Mesenteric fat pad (tissue), 1 donor: Measurements from ENCODE around the gene HOXB5. TPM values are rescaled to one million over a fixed set of nuclear protein-coding genes. Genes with fewer than 3 reads are reported as not detected.

Experiments used
- DNase-seq: peaks from one replicate; pipeline ENCODE4 v3.0.0-alpha.2; 2020; ENCODE audit warnings: low spot score
- total RNA-seq: library from RNA; stranded (reverse); fragmentation: NEBNext Ultra II Directional; extraction: Animal tissue kit (Norgen Biotek cat#: 25700); gene quantifications from one replicate; pipeline ENCODE4 v1.2.1, GENCODE V29; 2021
- donor health status: DM: yes; HTN: yes; CAD: no.

HOXB5 gene
- total RNA-seq, 1 donor from 2014 or later, result 2.0 TPM

DNA sequence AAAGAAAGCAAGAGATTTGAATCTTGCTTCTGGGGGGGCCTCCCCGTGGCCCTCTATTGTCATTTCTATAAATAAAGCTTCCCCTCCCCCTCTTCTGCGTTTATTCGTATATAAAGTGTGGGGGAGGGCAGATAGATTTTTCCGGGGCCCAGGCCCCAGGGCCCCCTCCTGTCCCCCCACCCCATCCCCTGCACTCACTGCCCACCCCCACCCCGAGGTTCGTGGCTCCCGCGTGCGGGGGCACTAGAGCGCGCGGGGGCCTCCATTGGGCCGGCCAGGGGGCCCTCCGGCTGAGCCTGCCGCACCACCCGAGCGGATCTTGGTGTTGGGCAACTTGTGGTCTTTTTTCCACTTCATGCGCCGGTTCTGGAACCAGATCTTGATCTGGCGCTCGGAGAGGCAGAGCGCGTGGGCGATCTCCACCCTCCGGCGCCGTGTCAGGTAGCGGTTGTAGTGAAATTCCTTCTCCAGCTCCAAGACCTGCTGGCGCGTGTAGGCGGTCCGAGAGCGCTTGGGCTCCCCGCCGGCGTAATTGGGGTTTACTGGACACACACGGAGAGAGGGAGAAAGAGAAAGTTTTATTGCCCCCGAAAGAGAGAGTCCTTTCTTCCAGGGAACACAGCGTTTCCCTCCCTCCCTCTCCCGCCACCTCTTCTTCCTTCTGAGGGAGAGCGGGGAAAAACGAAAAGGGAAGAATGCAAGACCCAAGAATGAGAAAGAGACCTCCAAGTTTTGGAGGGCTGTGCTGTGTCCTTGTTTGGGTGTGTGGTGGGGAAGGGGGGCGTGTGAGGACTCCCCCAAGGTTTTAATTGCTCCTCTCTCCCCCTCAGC lies 16.9 kb downstream of the HOXB5 start:
- no peak for DNase-seq

- no peak for DNase-seq
Observed at GRCh38 chr17:48575673-48576478, 17.7 kb downstream of the HOXB5 start.

- no peak for DNase-seq
Observed at GRCh38 chr17:48575066-48575582, 18.5 kb downstream of the HOXB5 start.

GRCh38 chr17:48574505-48575065 lies 19.0 kb downstream of the HOXB5 start:
- no peak for DNase-seq

GRCh38 chr17:48571826-48572417 lies 21.7 kb downstream of the HOXB5 start:
- no peak for DNase-seq

DNA sequence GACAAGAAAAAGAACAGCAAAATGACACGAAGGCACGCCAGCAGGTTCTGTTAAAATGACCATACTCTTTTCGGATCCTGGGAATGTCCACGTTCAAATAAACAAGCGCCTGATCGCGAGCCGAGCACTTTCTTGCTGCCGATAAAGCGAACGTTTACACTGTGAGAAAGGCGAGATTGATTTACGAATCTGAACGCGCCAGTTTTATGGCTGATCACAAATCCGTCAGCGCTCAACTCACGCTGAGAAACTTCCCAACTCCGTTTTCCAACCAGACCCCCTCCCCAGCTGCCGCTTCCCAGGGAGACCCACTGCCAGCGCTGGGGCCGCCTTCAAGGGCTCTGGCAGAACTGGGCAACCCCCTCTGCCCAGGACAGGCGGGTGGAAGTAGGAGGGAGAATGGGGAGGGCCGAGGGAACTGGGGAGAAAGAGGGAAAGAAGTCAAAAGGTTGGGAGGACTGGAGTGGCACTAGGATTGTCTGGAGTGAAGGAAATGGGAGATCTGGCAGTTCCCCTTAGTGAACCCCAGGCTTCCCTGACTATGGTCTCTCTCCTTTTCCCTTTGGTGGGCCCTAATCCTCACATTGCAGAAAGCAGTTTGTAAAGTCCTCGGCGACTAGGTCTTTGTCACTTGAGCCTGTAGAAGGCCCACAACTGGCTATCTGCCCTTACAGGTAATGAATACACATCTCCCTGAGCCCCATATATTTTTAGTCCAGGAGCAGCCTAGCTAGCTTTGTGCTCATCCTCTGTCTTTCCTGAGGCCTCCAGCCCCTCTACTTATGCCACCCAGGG lies 22.4 kb downstream of the HOXB5 start:
- DNase-seq, result no peak

DNA sequence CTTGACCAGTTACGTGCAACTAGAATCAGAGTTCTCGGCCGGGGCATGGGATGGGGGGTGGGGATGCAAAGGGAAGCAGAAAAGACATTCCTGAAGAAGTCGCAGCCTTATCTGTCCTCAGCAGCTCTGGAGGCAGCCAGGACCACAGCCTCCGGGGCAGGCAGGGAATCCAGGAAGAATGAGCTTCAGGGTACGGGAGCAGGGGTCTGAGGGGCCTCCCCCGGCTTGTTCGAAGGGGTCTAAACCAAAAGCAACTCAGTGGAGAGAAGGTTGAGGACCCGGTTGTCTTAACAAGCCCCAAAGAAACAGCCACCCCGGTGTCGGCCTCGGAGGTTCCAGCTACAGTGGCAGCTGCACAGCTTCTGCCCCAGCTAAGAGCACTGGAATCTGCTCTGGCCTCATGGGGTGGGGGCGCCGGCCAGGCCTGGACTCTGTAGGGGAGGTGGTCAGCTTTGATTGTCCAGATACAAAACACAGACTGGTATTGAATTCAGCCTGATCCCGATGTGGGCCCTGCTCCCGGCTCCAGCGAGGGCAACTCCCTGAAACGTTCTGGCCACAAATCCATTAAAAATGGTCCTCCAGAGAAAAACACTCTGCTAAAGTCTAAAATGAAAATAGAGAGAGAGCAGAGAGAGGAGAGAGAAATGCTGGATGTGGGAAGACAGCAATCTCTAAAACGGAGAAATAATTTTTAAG lies 23.1 kb downstream of the HOXB5 start:
- DNase-seq, result no peak

DNA sequence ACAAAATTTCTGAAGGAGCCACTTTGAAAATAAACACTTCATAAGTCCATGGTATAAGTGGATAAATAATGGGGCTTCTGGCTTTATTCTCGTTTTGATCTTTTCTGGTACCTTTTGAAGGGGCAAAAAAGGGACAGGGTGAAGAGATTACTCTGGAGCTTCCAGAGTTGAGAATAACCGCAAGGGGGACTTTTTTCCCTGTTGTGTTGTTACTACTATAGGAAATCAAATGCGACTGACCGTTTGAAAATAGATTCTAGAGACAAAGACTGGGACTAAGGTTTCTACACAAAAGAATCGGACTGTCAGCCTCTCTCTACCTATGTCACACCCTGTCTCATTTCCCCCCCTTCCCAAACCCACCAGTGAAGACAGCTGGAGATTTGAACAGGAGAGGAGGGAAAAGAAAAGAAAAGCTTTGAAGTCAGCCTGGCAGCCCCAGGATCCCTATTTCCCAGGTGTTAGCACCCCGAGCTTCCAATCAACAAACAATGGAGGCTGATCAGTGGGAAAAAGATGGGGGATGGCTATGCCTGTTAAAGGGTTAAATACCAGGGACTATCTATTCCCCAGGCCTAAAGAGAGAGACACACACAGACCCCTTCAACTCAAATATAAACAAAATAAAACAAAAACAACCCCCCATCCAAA lies 23.8 kb downstream of the HOXB5 start:
- no peak for DNase-seq

GRCh38 chr17:48569240-48569582 lies 24.4 kb downstream of the HOXB5 start:
- DNase-seq, result no peak

GRCh38 chr17:48568499-48569239 lies 24.9 kb downstream of the HOXB5 start:
- DNase-seq, result no peak

DNA sequence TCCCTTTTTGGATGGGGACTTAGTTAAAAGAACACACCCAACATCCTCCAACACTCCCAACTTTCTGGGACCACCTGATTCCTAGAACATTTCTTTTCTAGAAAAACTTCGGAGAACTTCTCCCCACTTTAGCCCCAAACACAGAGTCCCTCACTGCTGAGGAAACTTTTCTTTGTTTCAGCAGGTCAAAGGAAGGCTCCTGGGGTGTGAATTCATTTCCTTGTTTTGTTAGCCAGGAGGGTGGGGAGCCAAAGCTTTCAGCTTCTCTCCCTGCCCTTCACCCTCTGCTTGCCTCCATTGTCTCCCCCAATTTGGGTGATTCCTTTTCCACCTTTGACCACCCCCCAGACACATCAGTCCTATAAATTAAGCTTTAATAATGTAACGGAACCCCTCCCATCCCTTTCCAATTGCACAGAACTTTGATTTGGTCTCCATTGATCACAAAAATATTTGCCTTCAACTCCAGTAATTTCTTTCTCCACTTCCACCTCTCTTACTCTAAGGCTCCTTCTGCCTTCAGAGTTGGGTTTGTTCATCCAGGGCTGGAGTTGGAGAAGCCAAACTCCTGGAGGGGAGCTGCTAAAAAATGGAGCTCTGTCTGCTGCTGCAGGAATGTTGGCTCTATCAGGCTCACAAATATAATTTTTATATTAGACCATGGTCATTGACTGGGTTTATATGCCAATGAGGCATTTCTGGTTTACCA lies 25.8 kb downstream of the HOXB5 start:
- no peak for DNase-seq

- DNase-seq, result no peak
Observed at GRCh38 chr17:48567209-48567608, 26.4 kb downstream of the HOXB5 start.

GRCh38 chr17:48566717-48567116 lies 26.9 kb downstream of the HOXB5 start:
- DNase-seq, result no peak

DNA sequence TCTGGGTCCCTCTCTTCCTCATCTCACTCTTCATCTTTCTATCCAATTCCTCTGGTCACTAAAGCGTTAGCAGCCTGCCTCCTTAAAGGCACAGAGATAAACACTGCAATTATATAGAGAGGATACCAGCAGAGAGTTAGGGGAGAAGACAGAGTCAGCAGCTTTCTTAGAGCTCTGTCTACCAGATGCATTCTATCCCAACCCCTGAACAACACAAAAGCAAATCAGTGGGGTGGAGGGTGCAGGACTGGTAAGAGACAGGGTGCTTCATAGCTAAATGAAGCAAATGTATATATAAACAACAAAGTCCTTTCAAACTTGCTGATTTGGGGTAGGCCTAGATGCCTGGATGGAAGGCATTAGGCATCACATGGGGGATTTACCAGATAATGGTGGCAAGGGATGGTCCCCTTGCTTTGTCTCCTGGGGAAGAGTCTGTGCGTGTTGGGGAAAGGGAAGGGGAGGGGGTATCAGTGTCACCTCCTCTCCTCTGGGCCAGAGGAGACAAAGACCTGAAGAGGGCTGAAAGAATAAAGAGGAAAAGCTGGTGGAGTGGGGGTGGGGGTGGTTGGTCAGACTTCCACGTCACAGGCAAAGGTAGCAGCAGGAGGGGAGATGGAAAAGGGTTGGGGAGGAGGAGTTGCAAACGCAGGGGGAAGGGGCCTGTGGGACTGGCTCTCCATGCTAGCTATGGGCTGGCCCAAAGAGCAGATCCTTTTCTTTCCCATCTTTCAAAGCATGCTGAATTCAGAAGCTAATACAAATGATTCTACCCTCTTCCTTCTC lies 27.5 kb downstream of the HOXB5 start:
- no peak for DNase-seq

DNA sequence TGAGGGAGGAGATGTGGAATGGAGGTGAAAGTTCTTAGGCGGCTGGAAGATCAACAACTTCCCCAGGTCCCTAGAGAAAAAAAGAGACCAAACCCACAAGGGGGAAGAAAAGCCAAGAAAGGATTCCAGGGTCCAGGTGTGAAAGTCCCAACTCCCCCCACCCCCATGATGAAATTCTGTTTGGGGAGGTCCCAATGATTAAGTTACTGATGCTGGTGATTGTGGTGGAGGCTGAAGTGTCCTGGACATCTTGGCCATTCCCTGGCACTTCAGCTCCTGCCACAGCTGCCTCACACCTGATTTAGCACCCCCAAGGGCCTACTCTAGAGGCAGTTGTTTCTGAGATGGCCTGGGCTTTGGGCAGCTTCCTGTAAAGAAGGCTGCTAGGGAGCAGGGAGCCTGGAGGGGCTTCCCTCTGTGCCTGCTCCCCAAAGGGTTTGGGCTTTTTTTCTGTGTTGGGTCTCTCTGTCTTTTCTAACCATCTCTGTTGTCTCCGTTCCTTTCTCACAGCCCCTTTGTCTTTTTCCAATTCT lies 28.5 kb downstream of the HOXB5 start:
- DNase-seq, result no peak

GRCh38 chr17:48564188-48565021 lies 29.2 kb downstream of the HOXB5 start:
- no peak for DNase-seq
